Astrocyte (in vitro differentiated cells and primary cell): ENCODE results near the gene ROCK1. TPM values are rescaled to one million over a fixed set of nuclear protein-coding genes. Genes with fewer than 3 reads are reported as not detected.
"Not testable (repeated sequence)": the region's sequence is repeated elsewhere in the genome, so short reads cannot be mapped to it uniquely, and the experiment has no call there.

Experiments
- DNase-seq: peaks from one replicate; pipeline ENCODE4 v3.0.0-alpha.2; 2010; ENCODE audit warnings: low read depth
- FAIRE-seq: peaks from 2 replicates; lab custom pipeline; 2011; peaks lifted over from hg19 to GRCh38; lab: Jason Lieb, UNC
- H2AFZ ChIP-seq: 2 replicates; pipeline ENCODE4 v1.6.0; 2012; ENCODE audit warnings: low read depth, low read length, inconsistent platforms
- H3K27ac ChIP-seq: 2 replicates; pipeline ENCODE4 v1.5.1; 2011; ENCODE audit warnings: low read depth, low read length, inconsistent platforms
- H3K27me3 ChIP-seq: 2 replicates; pipeline ENCODE4 v1.6.0; 2011; ENCODE audit warnings: low read length, inconsistent platforms; ENCODE audit not compliant: insufficient read depth
- H3K36me3 ChIP-seq: 2 replicates; pipeline ENCODE4 v1.5.1; 2011; ENCODE audit warnings: low read length, inconsistent platforms; ENCODE audit not compliant: insufficient read depth
- H3K4me1 ChIP-seq: 2 replicates; pipeline ENCODE4 v1.5.1; 2011; ENCODE audit warnings: low read length, inconsistent platforms; ENCODE audit not compliant: insufficient read depth
- H3K4me2 ChIP-seq: 2 replicates; pipeline ENCODE4 v1.6.0; 2012; ENCODE audit warnings: low read length, inconsistent platforms
- H3K4me3 ChIP-seq: 2 replicates; pipeline ENCODE4 v1.5.1; 2011; ENCODE audit warnings: low read depth, mild to moderate bottlenecking, low read length, inconsistent platforms; ENCODE audit not compliant: insufficient read depth
- H3K79me2 ChIP-seq: 2 replicates; pipeline ENCODE4 v1.6.0; 2012; ENCODE audit warnings: mild to moderate bottlenecking, low read length, inconsistent platforms; ENCODE audit not compliant: insufficient read depth
- H3K9ac ChIP-seq: 2 replicates; pipeline ENCODE4 v1.6.0; 2012; ENCODE audit warnings: mild to moderate bottlenecking, low read length, inconsistent platforms
- H3K9me3 ChIP-seq: 2 replicates; pipeline ENCODE4 v1.5.1; 2012; ENCODE audit warnings: low read depth, mild to moderate bottlenecking, low read length, inconsistent platforms; ENCODE audit not compliant: insufficient read depth
- H4K20me1 ChIP-seq: 2 replicates; pipeline ENCODE4 v1.6.0; 2012; ENCODE audit warnings: low read length, inconsistent platforms; ENCODE audit not compliant: insufficient read depth
- H3K27ac Mint-ChIP-seq: one replicate; pipeline ENCODE4 v1.8.0; 2021; ENCODE audit warnings: mild to moderate bottlenecking, mixed read lengths; ENCODE audit not compliant: unreplicated experiment
- H3K27me3 Mint-ChIP-seq: one replicate; pipeline ENCODE4 v1.8.0; 2021; ENCODE audit warnings: low read depth, mixed read lengths; ENCODE audit not compliant: unreplicated experiment
- H3K36me3 Mint-ChIP-seq: one replicate; pipeline ENCODE4 v1.8.0; 2021; ENCODE audit warnings: low read depth, mixed read lengths; ENCODE audit not compliant: unreplicated experiment
- H3K4me1 Mint-ChIP-seq: one replicate; pipeline ENCODE4 v1.8.0; 2021; ENCODE audit warnings: low read depth, mixed read lengths; ENCODE audit not compliant: unreplicated experiment
- H3K4me3 Mint-ChIP-seq: one replicate; pipeline ENCODE4 v1.8.0; 2021; ENCODE audit warnings: mild to moderate bottlenecking, moderate library complexity, mixed read lengths; ENCODE audit not compliant: unreplicated experiment
- H3K9me3 Mint-ChIP-seq: one replicate; pipeline ENCODE4 v1.8.0; 2021; ENCODE audit warnings: mild to moderate bottlenecking, mixed read lengths; ENCODE audit not compliant: unreplicated experiment
- EZH2 ChIP-seq: IDR thresholded peaks from 2 replicates; pipeline ENCODE4 v1.6.1; 2012; ENCODE audit warnings: mild to moderate bottlenecking, low read length, inconsistent platforms; ENCODE audit not compliant: insufficient read depth
- total RNA-seq: library from RNA; stranded (reverse); gene quantifications from 2 replicates; pipeline ENCODE4 v1.2.1, GENCODE V29; 2021
- TF ChIP-seq, protein P1 (sequence below): IDR thresholded peaks from 2 replicates; pipeline ENCODE4 v1.5.1; 2011; ENCODE audit warnings: low read depth, mild to moderate bottlenecking, inconsistent platforms, low read length, moderate library complexity; ENCODE audit not compliant: insufficient read depth

ROCK1 gene
- total RNA-seq, 1 donor from 2014 or later, result 57.8 TPM

DNA sequence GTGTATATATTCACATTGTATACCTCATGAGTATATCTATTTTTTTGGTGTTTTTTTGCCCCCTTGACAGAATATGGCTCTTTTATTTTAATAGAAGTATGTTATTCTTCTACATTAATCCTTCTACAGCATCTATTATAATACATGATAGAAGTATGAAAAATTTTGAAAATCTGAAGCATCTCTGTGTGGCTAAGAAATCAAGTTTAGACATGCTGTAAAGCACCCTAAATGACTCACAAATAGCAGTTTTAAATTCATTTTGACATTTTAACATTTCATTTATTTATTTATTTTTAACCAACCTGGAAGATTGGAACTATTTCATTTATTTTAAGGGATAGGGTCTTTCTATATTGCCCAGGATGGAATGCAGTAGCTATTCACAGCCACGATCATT lies 33.8 kb upstream of the ROCK1 start:
- H3K27ac Mint-ChIP-seq, result no peak overlapping the region
- H3K4me3 Mint-ChIP-seq, result no peak overlapping the region
- no peaks in the 10 kb centered on the region for H3K4me1 Mint-ChIP-seq
- Histone ChIP-seq H3K4me3 (no peak overlapping the region), H3K27me3 (no peaks in the 10 kb centered on the region), H3K27ac (no peak overlapping the region), H3K4me1 (no peaks in the 10 kb centered on the region), H2AFZ (no peak overlapping the region), H3K9me3 (no peaks in the 10 kb centered on the region), H3K79me2 (no peaks in the 10 kb centered on the region), H4K20me1 (no peaks in the 10 kb centered on the region), H3K9ac (no peak overlapping the region), H3K4me2 (no peak overlapping the region), H3K36me3 (no peaks in the 10 kb centered on the region)
- TF ChIP-seq, protein P1, sequence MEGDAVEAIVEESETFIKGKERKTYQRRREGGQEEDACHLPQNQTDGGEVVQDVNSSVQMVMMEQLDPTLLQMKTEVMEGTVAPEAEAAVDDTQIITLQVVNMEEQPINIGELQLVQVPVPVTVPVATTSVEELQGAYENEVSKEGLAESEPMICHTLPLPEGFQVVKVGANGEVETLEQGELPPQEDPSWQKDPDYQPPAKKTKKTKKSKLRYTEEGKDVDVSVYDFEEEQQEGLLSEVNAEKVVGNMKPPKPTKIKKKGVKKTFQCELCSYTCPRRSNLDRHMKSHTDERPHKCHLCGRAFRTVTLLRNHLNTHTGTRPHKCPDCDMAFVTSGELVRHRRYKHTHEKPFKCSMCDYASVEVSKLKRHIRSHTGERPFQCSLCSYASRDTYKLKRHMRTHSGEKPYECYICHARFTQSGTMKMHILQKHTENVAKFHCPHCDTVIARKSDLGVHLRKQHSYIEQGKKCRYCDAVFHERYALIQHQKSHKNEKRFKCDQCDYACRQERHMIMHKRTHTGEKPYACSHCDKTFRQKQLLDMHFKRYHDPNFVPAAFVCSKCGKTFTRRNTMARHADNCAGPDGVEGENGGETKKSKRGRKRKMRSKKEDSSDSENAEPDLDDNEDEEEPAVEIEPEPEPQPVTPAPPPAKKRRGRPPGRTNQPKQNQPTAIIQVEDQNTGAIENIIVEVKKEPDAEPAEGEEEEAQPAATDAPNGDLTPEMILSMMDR, result no peak
- TF ChIP-seq EZH2, result no peak
- no peak for DNase-seq
- H3K36me3 Mint-ChIP-seq, result no peaks in the 10 kb centered on the region
- no peak for FAIRE-seq
- H3K9me3 Mint-ChIP-seq, result peaks cover under 1% of the 10 kb centered on the region
- H3K27me3 Mint-ChIP-seq, result no peaks in the 10 kb centered on the region

DNA sequence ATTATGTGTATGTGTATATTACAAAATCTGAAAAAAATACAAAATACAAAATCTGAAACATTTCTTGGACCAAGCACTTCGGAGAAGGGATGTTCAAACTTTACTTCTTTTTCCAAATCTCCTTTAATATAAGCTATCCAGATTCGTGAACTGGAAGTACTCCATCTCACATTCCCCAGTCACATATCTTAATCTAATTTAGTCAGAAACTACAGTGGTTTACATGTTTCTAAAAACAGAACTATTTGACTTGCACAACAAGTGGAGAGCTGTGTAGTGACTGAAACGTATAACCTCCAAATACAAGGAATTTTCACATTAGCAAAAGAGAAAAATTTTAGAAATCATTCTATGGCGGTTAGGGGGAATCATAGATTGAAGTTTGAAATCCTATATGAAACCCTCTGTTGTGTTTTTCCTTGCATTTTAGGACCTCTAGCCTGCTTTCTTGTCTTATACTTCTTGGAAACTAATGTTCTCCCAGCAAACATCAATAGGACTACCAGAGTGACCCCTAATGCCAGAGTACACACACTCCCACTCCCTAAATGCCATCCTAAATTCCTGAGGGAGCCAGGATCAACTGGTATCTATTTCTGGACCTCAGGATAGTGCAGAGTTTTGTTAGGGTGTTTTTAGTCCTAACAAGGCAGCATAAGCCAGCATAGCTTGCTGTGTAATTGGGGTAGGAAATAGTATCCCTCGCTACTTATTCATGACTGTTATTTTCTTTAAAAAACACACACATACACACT lies 30.2 kb upstream of the ROCK1 start:
- Histone ChIP-seq H4K20me1 (no peaks in the 10 kb centered on the region), H3K36me3 (no peaks in the 10 kb centered on the region), H3K27me3 (no peaks in the 10 kb centered on the region), H2AFZ (no peak overlapping the region), H3K27ac (no peak overlapping the region), H3K4me2 (no peak overlapping the region), H3K4me3 (no peak overlapping the region), H3K9me3 (no peaks in the 10 kb centered on the region), H3K4me1 (no peaks in the 10 kb centered on the region), H3K9ac (no peak overlapping the region), H3K79me2 (no peaks in the 10 kb centered on the region)
- Mint-ChIP-seq H3K36me3 (no peaks in the 10 kb centered on the region), H3K4me1 (no peaks in the 10 kb centered on the region), H3K27me3 (no peaks in the 10 kb centered on the region), H3K9me3 (no peaks in the 10 kb centered on the region), H3K4me3 (no peak overlapping the region), H3K27ac (no peak overlapping the region)
- no peak for DNase-seq
- no peak for TF ChIP-seq EZH2
- TF ChIP-seq, protein P1, result no peak
- no peak for FAIRE-seq

GRCh38 chr18:21137719-21138488 lies 26.3 kb upstream of the ROCK1 start:
- not testable (repeated sequence) for FAIRE-seq, H2AFZ ChIP-seq, H3K27ac Mint-ChIP-seq, H3K9me3 Mint-ChIP-seq, H3K4me3 Mint-ChIP-seq, H3K4me1 Mint-ChIP-seq, DNase-seq, H3K79me2 ChIP-seq, H3K27me3 Mint-ChIP-seq, H3K4me3 ChIP-seq, H3K4me2 ChIP-seq, H3K9ac ChIP-seq, H3K36me3 Mint-ChIP-seq, H4K20me1 ChIP-seq, H3K27ac ChIP-seq, H3K9me3 ChIP-seq, H3K36me3 ChIP-seq, H3K4me1 ChIP-seq, H3K27me3 ChIP-seq
